Osteoblast (primary cell): Measurements from ENCODE around the gene RFFL. TPM values are rescaled to one million over a fixed set of nuclear protein-coding genes. Genes with fewer than 3 reads are reported as not detected.
"Not testable (repeated sequence)": the region's sequence is repeated elsewhere in the genome, so short reads cannot be mapped to it uniquely, and the experiment has no call there.

Experiments
- DNase-seq: peaks from one replicate; pipeline ENCODE4 v3.0.0; 2011; ENCODE audit warnings: low spot score, mixed read lengths; ENCODE audit not compliant: insufficient read length; ENCODE audit errors: missing footprints
- H2AFZ ChIP-seq: 2 replicates; pipeline ENCODE4 v1.6.0; 2011; ENCODE audit warnings: mild to moderate bottlenecking, low read length
- H3K27ac ChIP-seq: 2 replicates; pipeline ENCODE4 v1.5.1; 2011; ENCODE audit warnings: mild to moderate bottlenecking, low read depth, low read length, moderate library complexity
- H3K27me3 ChIP-seq: 2 replicates; pipeline ENCODE4 v1.6.0; 2012; ENCODE audit warnings: mild to moderate bottlenecking, control low read depth, inconsistent platforms, low read length, moderate library complexity; ENCODE audit not compliant: insufficient read depth
- H3K36me3 ChIP-seq: 2 replicates; pipeline ENCODE4 v1.5.1; 2011; ENCODE audit warnings: mild to moderate bottlenecking, low read length, control low read depth, moderate library complexity; ENCODE audit not compliant: insufficient read depth
- H3K4me1 ChIP-seq: 2 replicates; pipeline ENCODE4 v1.5.1; 2011; ENCODE audit warnings: mild to moderate bottlenecking, low read length, control low read depth, moderate library complexity; ENCODE audit not compliant: insufficient read depth
- H3K4me2 ChIP-seq: 2 replicates; pipeline ENCODE4 v1.6.0; 2011; ENCODE audit warnings: mild to moderate bottlenecking, low read length; ENCODE audit not compliant: insufficient read depth
- H3K4me3 ChIP-seq: fragments of 200-600 bp; sonication (generic); 3 replicates; pipeline ENCODE4 v1.5.1; 2012; ENCODE audit warnings: mild to moderate bottlenecking, low read length, inconsistent platforms; ENCODE audit not compliant: insufficient read depth
- H3K79me2 ChIP-seq: 2 replicates; pipeline ENCODE4 v1.6.0; 2012; ENCODE audit warnings: mild to moderate bottlenecking, low read length, control low read depth, inconsistent platforms; ENCODE audit not compliant: insufficient read depth
- H3K9me3 ChIP-seq: 2 replicates; pipeline ENCODE4 v1.5.1; 2011; ENCODE audit warnings: low read depth, low read length, control low read depth
- H4K20me1 ChIP-seq: 2 replicates; pipeline ENCODE4 v1.6.0; 2012; ENCODE audit warnings: mild to moderate bottlenecking, low read length, control low read depth; ENCODE audit not compliant: insufficient read depth
- total RNA-seq: library from RNA; depleted of rRNA; stranded (reverse); fragments of >200 nt; gene quantifications from 2 replicates; pipeline ENCODE4 v1.2.3, GENCODE V29; 2012
- TF ChIP-seq, protein P1 (sequence below): IDR thresholded peaks from 2 replicates; pipeline ENCODE4 v1.5.1; 2011; ENCODE audit warnings: mild to moderate bottlenecking, low read depth, low read length, moderate library complexity; ENCODE audit errors: extremely low read depth

The RFFL gene
- total RNA-seq, 1 donor = 15.2 TPM

DNA sequence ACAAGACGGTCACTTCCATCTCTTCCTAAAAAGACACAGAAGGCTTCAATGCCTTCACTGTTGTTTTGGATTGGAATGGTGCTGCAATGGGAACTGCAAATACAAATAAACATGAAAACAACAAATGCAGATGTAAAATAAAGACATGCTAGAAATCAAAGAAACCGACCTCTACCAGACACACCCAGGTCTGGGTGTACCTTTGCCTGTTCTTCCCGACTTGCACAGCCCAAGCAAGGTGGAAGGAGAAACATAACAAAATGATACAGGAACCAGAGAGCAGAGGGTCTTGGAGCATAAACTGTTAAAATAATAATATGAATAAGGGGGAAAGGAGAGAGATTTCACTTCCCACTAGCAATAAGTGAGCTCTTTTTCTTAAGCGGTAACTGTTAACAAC lies 17.3 kb downstream of the RFFL start:
- H3K79me2 ChIP-seq = peaks cover 53% of the 10 kb centered on the region
- no peaks in the 10 kb centered on the region for H3K27me3 ChIP-seq
- H3K27ac ChIP-seq = peak overlapping the region; percentile 10

DNA sequence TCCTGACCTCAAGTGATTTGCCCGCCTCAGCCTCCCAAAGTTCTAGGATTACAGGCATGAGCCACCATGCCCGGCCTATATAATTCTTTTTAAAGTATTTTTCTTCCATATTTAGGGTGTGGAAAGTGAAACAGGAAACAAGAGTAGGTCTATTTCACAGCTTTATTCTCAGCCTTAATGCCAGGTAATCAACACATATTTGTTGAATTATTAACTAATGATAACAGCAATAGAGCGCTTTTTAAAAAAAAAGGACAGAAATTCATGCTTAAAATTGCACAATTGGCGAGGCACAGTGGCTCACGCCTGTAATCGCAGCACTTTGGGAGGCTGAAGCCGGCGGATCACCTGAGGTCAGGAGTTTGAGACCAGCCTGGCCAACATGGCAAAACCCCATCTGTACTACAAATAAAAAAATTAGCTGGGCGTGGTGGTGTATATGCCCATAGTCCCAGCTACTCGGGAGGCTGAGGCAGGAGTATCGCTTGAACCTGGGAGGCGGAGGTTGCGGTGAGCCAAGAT lies 18.0 kb downstream of the RFFL start:
- not testable (repeated sequence) for DNase-seq, H4K20me1 ChIP-seq, H3K27ac ChIP-seq

More for the DNA sequence above, 17.3 kb downstream of the RFFL start:
- TF ChIP-seq, protein P1, sequence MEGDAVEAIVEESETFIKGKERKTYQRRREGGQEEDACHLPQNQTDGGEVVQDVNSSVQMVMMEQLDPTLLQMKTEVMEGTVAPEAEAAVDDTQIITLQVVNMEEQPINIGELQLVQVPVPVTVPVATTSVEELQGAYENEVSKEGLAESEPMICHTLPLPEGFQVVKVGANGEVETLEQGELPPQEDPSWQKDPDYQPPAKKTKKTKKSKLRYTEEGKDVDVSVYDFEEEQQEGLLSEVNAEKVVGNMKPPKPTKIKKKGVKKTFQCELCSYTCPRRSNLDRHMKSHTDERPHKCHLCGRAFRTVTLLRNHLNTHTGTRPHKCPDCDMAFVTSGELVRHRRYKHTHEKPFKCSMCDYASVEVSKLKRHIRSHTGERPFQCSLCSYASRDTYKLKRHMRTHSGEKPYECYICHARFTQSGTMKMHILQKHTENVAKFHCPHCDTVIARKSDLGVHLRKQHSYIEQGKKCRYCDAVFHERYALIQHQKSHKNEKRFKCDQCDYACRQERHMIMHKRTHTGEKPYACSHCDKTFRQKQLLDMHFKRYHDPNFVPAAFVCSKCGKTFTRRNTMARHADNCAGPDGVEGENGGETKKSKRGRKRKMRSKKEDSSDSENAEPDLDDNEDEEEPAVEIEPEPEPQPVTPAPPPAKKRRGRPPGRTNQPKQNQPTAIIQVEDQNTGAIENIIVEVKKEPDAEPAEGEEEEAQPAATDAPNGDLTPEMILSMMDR = no peak
- peaks cover 12% of the 10 kb centered on the region for H3K4me1 ChIP-seq
- H3K4me2 ChIP-seq = peak overlapping the region; percentile 53
- H2AFZ ChIP-seq = no peak overlapping the region
- H3K4me3 ChIP-seq = peak overlapping the region; percentile 10
- H3K36me3 ChIP-seq = no peaks in the 10 kb centered on the region
- no peaks in the 10 kb centered on the region for H3K9me3 ChIP-seq
- no peak for DNase-seq
- H4K20me1 ChIP-seq = peaks cover 7% of the 10 kb centered on the region

GRCh38 chr17:35044181-35044580 lies 19.3 kb downstream of the RFFL start:
- H3K27me3 ChIP-seq = no peaks in the 10 kb centered on the region
- no peaks in the 10 kb centered on the region for H3K9me3 ChIP-seq
- peaks cover 44% of the 10 kb centered on the region for H3K79me2 ChIP-seq
- no peak for DNase-seq
- H3K27ac ChIP-seq = no peak overlapping the region
- H3K4me3 ChIP-seq = no peak overlapping the region
- TF ChIP-seq, protein P1 = no peak
- no peaks in the 10 kb centered on the region for H3K36me3 ChIP-seq
- H3K4me2 ChIP-seq = no peak overlapping the region
- H4K20me1 ChIP-seq = peaks cover 7% of the 10 kb centered on the region
- H3K4me1 ChIP-seq = peaks cover 9% of the 10 kb centered on the region
- H2AFZ ChIP-seq = no peak overlapping the region

More for the DNA sequence above, 18.0 kb downstream of the RFFL start:
- peaks cover 49% of the 10 kb centered on the region for H3K79me2 ChIP-seq
- not testable (repeated sequence) for H3K4me3 ChIP-seq, H3K27me3 ChIP-seq, H2AFZ ChIP-seq, H3K4me2 ChIP-seq, H3K36me3 ChIP-seq, H3K4me1 ChIP-seq, H3K9me3 ChIP-seq

DNA sequence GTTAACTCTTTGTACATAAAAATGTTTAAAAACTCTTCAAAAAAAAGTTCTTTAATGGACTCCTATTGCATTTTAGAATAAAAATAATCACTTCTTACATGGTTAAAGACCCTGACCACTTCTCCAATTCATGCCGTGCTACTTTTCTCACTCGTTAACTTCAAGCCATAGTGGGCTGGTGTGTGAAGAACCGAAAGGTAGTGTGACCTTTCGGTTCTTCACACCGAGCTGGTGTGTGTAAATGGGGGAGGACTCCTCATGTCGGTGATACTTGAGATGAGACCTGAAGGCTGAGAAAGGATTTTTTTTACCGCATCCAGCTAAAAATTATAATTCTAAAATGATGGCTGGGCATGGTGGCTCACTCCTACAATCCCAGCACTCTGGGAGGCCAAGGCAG lies 22.1 kb downstream of the RFFL start:
- Histone ChIP-seq H3K27ac (no peak overlapping the region), H3K79me2 (peaks cover 41% of the 10 kb centered on the region), H3K4me2 (no peak overlapping the region), H3K27me3 (no peaks in the 10 kb centered on the region), H3K9me3 (no peaks in the 10 kb centered on the region), H2AFZ (no peak overlapping the region), H4K20me1 (peaks cover 9% of the 10 kb centered on the region), H3K4me1 (peaks cover 4% of the 10 kb centered on the region), H3K4me3 (no peak overlapping the region), H3K36me3 (no peaks in the 10 kb centered on the region)
- DNase-seq = no peak
- TF ChIP-seq, protein P1 = no peak
